ENCODE measurements around the gene MLLT3.

DNA sequence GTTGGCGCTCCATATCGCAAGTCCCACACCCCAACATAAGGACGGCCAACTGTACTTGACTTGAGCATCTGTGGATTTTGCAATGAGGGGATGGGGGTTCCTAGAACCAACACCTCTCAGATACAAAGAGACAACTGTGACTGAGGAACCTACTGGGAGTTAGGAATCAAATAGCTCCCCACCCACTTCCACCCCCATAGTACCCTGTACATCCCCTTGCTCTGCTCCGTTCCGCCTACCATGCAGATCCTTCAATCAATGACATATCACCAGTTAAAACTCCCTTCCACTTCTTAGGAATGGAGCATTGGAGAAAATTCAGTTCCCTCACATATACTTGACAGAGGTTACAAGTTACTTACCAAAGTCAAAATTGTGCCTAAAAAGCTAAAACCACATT, 140.9 kb downstream of the MLLT3 start:
- TF ChIP-seq POLR2AphosphoS5 (IDR thresholded peaks at IDR 0.05; ENCODE audit: low read depth, low read length): no peak
- TF ChIP-seq SIN3A (IDR thresholded peaks at IDR 0.05; ENCODE audit: borderline replicate concordance, insufficient read depth, low read length): no peak
- TF ChIP-seq TAF1 (IDR thresholded peaks at IDR 0.05; ENCODE audit: borderline replicate concordance, insufficient read depth, low read length): no peak
- TF ChIP-seq, protein P1, sequence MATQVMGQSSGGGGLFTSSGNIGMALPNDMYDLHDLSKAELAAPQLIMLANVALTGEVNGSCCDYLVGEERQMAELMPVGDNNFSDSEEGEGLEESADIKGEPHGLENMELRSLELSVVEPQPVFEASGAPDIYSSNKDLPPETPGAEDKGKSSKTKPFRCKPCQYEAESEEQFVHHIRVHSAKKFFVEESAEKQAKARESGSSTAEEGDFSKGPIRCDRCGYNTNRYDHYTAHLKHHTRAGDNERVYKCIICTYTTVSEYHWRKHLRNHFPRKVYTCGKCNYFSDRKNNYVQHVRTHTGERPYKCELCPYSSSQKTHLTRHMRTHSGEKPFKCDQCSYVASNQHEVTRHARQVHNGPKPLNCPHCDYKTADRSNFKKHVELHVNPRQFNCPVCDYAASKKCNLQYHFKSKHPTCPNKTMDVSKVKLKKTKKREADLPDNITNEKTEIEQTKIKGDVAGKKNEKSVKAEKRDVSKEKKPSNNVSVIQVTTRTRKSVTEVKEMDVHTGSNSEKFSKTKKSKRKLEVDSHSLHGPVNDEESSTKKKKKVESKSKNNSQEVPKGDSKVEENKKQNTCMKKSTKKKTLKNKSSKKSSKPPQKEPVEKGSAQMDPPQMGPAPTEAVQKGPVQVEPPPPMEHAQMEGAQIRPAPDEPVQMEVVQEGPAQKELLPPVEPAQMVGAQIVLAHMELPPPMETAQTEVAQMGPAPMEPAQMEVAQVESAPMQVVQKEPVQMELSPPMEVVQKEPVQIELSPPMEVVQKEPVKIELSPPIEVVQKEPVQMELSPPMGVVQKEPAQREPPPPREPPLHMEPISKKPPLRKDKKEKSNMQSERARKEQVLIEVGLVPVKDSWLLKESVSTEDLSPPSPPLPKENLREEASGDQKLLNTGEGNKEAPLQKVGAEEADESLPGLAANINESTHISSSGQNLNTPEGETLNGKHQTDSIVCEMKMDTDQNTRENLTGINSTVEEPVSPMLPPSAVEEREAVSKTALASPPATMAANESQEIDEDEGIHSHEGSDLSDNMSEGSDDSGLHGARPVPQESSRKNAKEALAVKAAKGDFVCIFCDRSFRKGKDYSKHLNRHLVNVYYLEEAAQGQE (IDR thresholded peaks at IDR 0.05; ENCODE audit: insufficient read depth in 1 of 2, low read depth in 2 of 2, low read length in 2 of 2): no peak
- no peak for TF ChIP-seq FOXP2 (optimal IDR thresholded peaks at IDR 0.05; ENCODE audit: borderline replicate concordance, extremely low read depth, extremely low read length, insufficient read depth)

Measured in PFSK-1 (cell line).